Endothelial cell of umbilical vein (primary cell): ENCODE data around the gene ABTB2. TPM values are rescaled to one million over a fixed set of nuclear protein-coding genes. Genes with fewer than 3 reads are reported as not detected.

ENCODE experiments used
- BruUV-seq: library from RNA; stranded (reverse); fragments of 400-500 nt; replicated peaks from 2 replicates; lab custom pipeline; 2021; lab: Mats Ljungman, UMichigan
- CTCF ChIA-PET: fragments of 300-600, 350-600 bp; sonication (Branson Sonifier 250); formaldehyde crosslinking; loops from one replicate; lab custom pipeline; 2021; ENCODE audit warnings: antibody characterized with exemption, inconsistent platforms; lab: Charles Lee
- POLR2A ChIA-PET: fragments of 300-600, 350-600 bp; sonication (Branson Sonifier 250); formaldehyde crosslinking; loops from one replicate; lab custom pipeline; 2021; ENCODE audit warnings: antibody characterized with exemption, inconsistent platforms; lab: Charles Lee
- DNase-seq: peaks from one replicate; pipeline ENCODE4 v3.0.0-alpha.2; 2011; ENCODE audit warnings: low read depth, low spot score
- FAIRE-seq: peaks from 2 replicates; lab custom pipeline; 2011; peaks lifted over from hg19 to GRCh38; lab: Jason Lieb, UNC
- H2AFZ ChIP-seq: 2 replicates; pipeline ENCODE4 v1.6.0; 2012; ENCODE audit warnings: low read depth, low read length, control low read depth, inconsistent platforms
- H3K27ac ChIP-seq: 2 replicates; pipeline ENCODE4 v1.5.1; 2011; ENCODE audit warnings: low read depth, mild to moderate bottlenecking, control low read depth, low read length, moderate library complexity; ENCODE audit not compliant: insufficient read depth
- H3K27me3 ChIP-seq, 2 experiments: 2 replicates each; pipeline versions ENCODE4 v1.6.0 to v1.6.1; 2011; ENCODE audit warnings: low read length in 2 of 2, mixed read lengths in 1 of 2; ENCODE audit not compliant: control insufficient read depth in 2 of 2, insufficient read depth in 2 of 2
- H3K36me3 ChIP-seq, 2 experiments: 2 replicates in 1 of 2; 3 replicates in 1 of 2; pipeline ENCODE4 v1.5.1; 2011; ENCODE audit warnings: low read length in 2 of 2, mild to moderate bottlenecking in 1 of 2, moderate library complexity in 1 of 2; ENCODE audit not compliant: control insufficient read depth in 2 of 2, insufficient read depth in 2 of 2; ENCODE audit errors: extremely low read depth in 1 of 2
- H3K4me1 ChIP-seq: 3 replicates; pipeline ENCODE4 v1.5.1; 2011; ENCODE audit warnings: mild to moderate bottlenecking, low read length; ENCODE audit not compliant: control insufficient read depth, insufficient read depth; ENCODE audit errors: extremely low read depth
- H3K4me2 ChIP-seq: 2 replicates; pipeline ENCODE4 v1.6.1; 2011; ENCODE audit warnings: low read length, control low read depth, mixed read lengths; ENCODE audit not compliant: insufficient read depth
- H3K4me3 ChIP-seq, 3 experiments: fragments of 200-600 bp in 1 of 3; sonication (generic), shearing (Covaris generic) in 1 of 3; replicated peaks in 1 of 3; 2 replicates each; pipeline ENCODE4 v1.5.1; 2011 to 2016; ENCODE audit warnings: control low read depth in 3 of 3, low read length in 3 of 3, mild to moderate bottlenecking in 2 of 3, inconsistent platforms in 1 of 3, low read depth in 1 of 3, moderate library complexity in 1 of 3; ENCODE audit not compliant: insufficient read depth in 1 of 3
- H3K79me2 ChIP-seq: 2 replicates; pipeline ENCODE4 v1.6.0; 2012; ENCODE audit warnings: low read length, inconsistent platforms; ENCODE audit not compliant: control insufficient read depth, insufficient read depth
- H3K9ac ChIP-seq: replicated peaks from 2 replicates; pipeline ENCODE3; 2011; ENCODE audit warnings: low read length, control low read depth; ENCODE audit not compliant: insufficient read depth; ENCODE audit errors: extremely low read depth
- H3K9me1 ChIP-seq: replicated peaks from 3 replicates; pipeline ENCODE4 v1.6.0; 2011; ENCODE audit warnings: mild to moderate bottlenecking, low read length; ENCODE audit not compliant: control insufficient read depth, insufficient read depth; ENCODE audit errors: extremely low read depth
- H3K9me3 ChIP-seq: replicated peaks from 2 replicates; pipeline ENCODE4 v1.5.1; 2012; ENCODE audit warnings: low read length, inconsistent platforms; ENCODE audit not compliant: control insufficient read depth, insufficient read depth
- H4K20me1 ChIP-seq: replicated peaks from 2 replicates; pipeline ENCODE3; 2011; ENCODE audit warnings: mild to moderate bottlenecking, low read length; ENCODE audit not compliant: control insufficient read depth, insufficient read depth; ENCODE audit errors: extremely low read depth
- CTCF ChIP-seq, 2 donors: IDR thresholded peaks; 1 replicate in 1 of 2; 2 replicates in 1 of 2; pipeline ENCODE4 v1.5.1; 2011; ENCODE audit warnings: low read length in 2 of 2, mild to moderate bottlenecking in 2 of 2, moderate library complexity in 2 of 2, control low read depth in 1 of 2, inconsistent platforms in 1 of 2, low read depth in 1 of 2; ENCODE audit not compliant: insufficient read depth in 1 of 2; ENCODE audit errors: extremely low read depth in 1 of 2
- EZH2 ChIP-seq: IDR thresholded peaks from 2 replicates; pipeline ENCODE4 v1.6.1; 2012; ENCODE audit warnings: borderline replicate concordance, low read depth, mild to moderate bottlenecking, moderate library complexity, low read length, inconsistent platforms; ENCODE audit not compliant: severe bottlenecking
- FOS ChIP-seq: IDR thresholded peaks from 2 replicates; pipeline ENCODE4 v1.6.1; 2011; ENCODE audit warnings: mild to moderate bottlenecking, low read length, moderate library complexity, borderline replicate concordance; ENCODE audit not compliant: insufficient read depth
- GATA2 ChIP-seq: IDR thresholded peaks from 2 replicates; pipeline ENCODE4 v1.7.0; 2011; ENCODE audit warnings: low read depth, mild to moderate bottlenecking, moderate library complexity, mixed read lengths, low read length; ENCODE audit not compliant: insufficient read length, insufficient read depth
- JUN ChIP-seq: IDR thresholded peaks from 2 replicates; pipeline ENCODE4 v1.6.1; 2011; ENCODE audit warnings: borderline replicate concordance, low read depth; ENCODE audit not compliant: insufficient read length, insufficient read depth
- MAX ChIP-seq: IDR thresholded peaks from 2 replicates; pipeline ENCODE4 v1.6.1; 2011; ENCODE audit not compliant: insufficient read depth, insufficient read length
- MYC ChIP-seq: IDR thresholded peaks from one replicate; pipeline ENCODE4 v1.6.1; 2011; ENCODE audit warnings: mild to moderate bottlenecking, low read depth, low read length
- POLR2A ChIP-seq: IDR thresholded peaks from 2 replicates; pipeline ENCODE4 v1.6.1; 2012; ENCODE audit warnings: low read depth, mild to moderate bottlenecking, control low read depth, low read length
- POLR2AphosphoS5 ChIP-seq: IDR thresholded peaks from 2 replicates; pipeline ENCODE4 v1.6.1; 2012; ENCODE audit warnings: low read depth, mild to moderate bottlenecking, control low read depth, low read length, moderate library complexity; ENCODE audit not compliant: insufficient read depth
- dilution Hi-C: fragments of 300-500 bp; cut with MboI; formaldehyde crosslinking; loops from one replicate; pipeline ENCODE4 v1.15.0; 2019; ENCODE audit warnings: low sequenced_read_pairs; ENCODE audit not compliant: extremely low pct_ligation_motif_present
- intact Hi-C: fragments of 100-400 bp; cut with micrococcal nuclease; formaldehyde crosslinking; loops from one replicate; pipeline ENCODE4 v1.10.0; 2022
- polyA plus RNA-seq, 4 experiments: library from polyadenylated mRNA; depleted of rRNA in 3 of 4; stranded (reverse) in 3 of 4; unstranded in 1 of 4; fragments of >200 nt; gene quantifications; 2 replicates each; pipeline versions ENCODE4 v1.2.1 to v1.2.3, GENCODE V29; 2011 to 2012; ENCODE audit warnings: missing spikeins in 1 of 4
- total RNA-seq: library from RNA; stranded (reverse); gene quantifications from 2 replicates; pipeline ENCODE4 v1.2.3, GENCODE V29; 2021

ABTB2 gene
- total and polyA plus RNA-seq, 2 donors (not counting 3 experiments of a cell fraction or from before 2014, with no cell fraction given) = 0.11 to 0.14 TPM

GRCh38 chr11:34354782-34355181 lies 3.0 kb downstream of the ABTB2 start:
- BruUV-seq = no TSS peak
- Histone ChIP-seq H3K27me3 (peaks cover 23 to 31% of the 10 kb centered on the region in 2 experiments), H3K4me3 (no peak overlapping the region), H4K20me1 (no peaks in the 10 kb centered on the region), H3K4me1 (peaks cover 14% of the 10 kb centered on the region), H3K79me2 (no peaks in the 10 kb centered on the region), H3K27ac (no peak overlapping the region), H3K4me2 (no peak overlapping the region), H3K9me3 (no peaks in the 10 kb centered on the region), H3K9me1 (no peaks in the 10 kb centered on the region), H3K36me3 (no peaks in the 10 kb centered on the region), H3K9ac (no peak overlapping the region), H2AFZ (no peak overlapping the region)
- intact Hi-C loops = loop anchor here (5.0 kb wide), 1 partner anchor 302 kb away; the partner anchor contains the start of gene CAPRIN1
- dilution Hi-C loops = no loop called here
- DNase-seq (no peak), FAIRE-seq (no peak)
- ChIA-PET POLR2A (no interaction called here), CTCF (interaction anchor here (5.1 kb wide), 1 partner anchor 181 kb away, joined by 97 read pairs; no protein-coding TSS in a partner anchor)
- TF ChIP-seq POLR2AphosphoS5 (no peak), MAX (no peak), MYC (no peak), EZH2 (no peak), FOS (no peak), POLR2A (no peak), GATA2 (no peak), JUN (no peak), CTCF (IDR thresholded peaks at IDR 0.05; ENCODE audit: extremely low read depth in 1 of 2, insufficient read depth in 1 of 2, low read depth in 1 of 2, low read length in 2 of 2) (no peak)
